NAMALWA (cell line): ENCODE data around the gene CFAP99.
"Not testable (repeated sequence)": the region's sequence is repeated elsewhere in the genome, so short reads cannot be mapped to it uniquely, and the experiment has no call there.

ENCODE experiments used
- DNase-seq: peaks from one replicate; pipeline ENCODE4 v3.0.0-alpha.2; 2015; ENCODE audit warnings: low spot score

Gene CFAP99

GRCh38 chr4:2449051-2449450 is 30.3 kb downstream of the CFAP99 start:
- no peak for DNase-seq

GRCh38 chr4:2449511-2450392 is 31.0 kb downstream of the CFAP99 start:
- peak; percentile 21 for DNase-seq

GRCh38 chr4:2450394-2451035 is 31.8 kb downstream of the CFAP99 start:
- DNase-seq = no peak

GRCh38 chr4:2451036-2451520 is 32.3 kb downstream of the CFAP99 start:
- DNase-seq = no peak

GRCh38 chr4:2451821-2452785 is 33.3 kb downstream of the CFAP99 start:
- no peak for DNase-seq

GRCh38 chr4:2457481-2458295 is 38.9 kb downstream of the CFAP99 start:
- DNase-seq = no peak

GRCh38 chr4:2458546-2459491 is 40.1 kb downstream of the CFAP99 start:
- no peak for DNase-seq

- DNase-seq = no peak
Measured at GRCh38 chr4:2459589-2460349, 41.0 kb downstream of the CFAP99 start.

- DNase-seq = no peak
Measured at GRCh38 chr4:2461246-2461960, 42.6 kb downstream of the CFAP99 start.

GRCh38 chr4:2462218-2462991 is 43.6 kb downstream of the CFAP99 start:
- DNase-seq = peak; percentile 76

- DNase-seq = no peak
Measured at GRCh38 chr4:2462992-2463762, 44.4 kb downstream of the CFAP99 start.

- no peak for DNase-seq
Measured at GRCh38 chr4:2465032-2465431, 46.3 kb downstream of the CFAP99 start.

GRCh38 chr4:2465544-2465943 is 46.8 kb downstream of the CFAP99 start:
- not testable (repeated sequence) for DNase-seq

GRCh38 chr4:2468456-2469191 is 49.9 kb downstream of the CFAP99 start, which contains the start of gene RNF4:
TSS of gene RNF4 (plus strand) at chr4:2469106. CDS start at chr4:2490494, 21,388 bp downstream.
- peak; percentile 98 for DNase-seq

GRCh38 chr4:2469192-2469984 is 50.6 kb downstream of the CFAP99 start:
- DNase-seq = peak; percentile 76
